Adipose tissue (tissue), 3 donors: ENCODE data around the gene HK1. TPM values are rescaled to one million over a fixed set of nuclear protein-coding genes. Genes with fewer than 3 reads are reported as not detected.

ENCODE experiments used
- H3K27ac ChIP-seq: one replicate; pipeline ENCODE4 v1.5.1; 2013; ENCODE audit warnings: low read depth, low read length
- WGBS, 3 donors: extraction: QIAGEN DNeasy Blood & Tissue Kit; methylation state at CpG; one replicate each; pipeline ENCODE4 v1.1.7; 2013; 5-methylcytosine and 5-hydroxymethylcytosine counted together
- polyA plus RNA-seq, 3 donors: library from polyadenylated mRNA; stranded (reverse); fragments of 200-250 nt; gene quantifications; one replicate each; pipeline ENCODE4 v1.2.3, GENCODE V29; 2013
- donor health status: healthy with polysubstance abuse.
- donor health status: Bipolar disorder and iron deficiency.
- donor health status: healthy.

HK1 gene
- polyA plus RNA-seq: 10 to 100 TPM; 12.2 to 52.5 (median 29.6) TPM

DNA sequence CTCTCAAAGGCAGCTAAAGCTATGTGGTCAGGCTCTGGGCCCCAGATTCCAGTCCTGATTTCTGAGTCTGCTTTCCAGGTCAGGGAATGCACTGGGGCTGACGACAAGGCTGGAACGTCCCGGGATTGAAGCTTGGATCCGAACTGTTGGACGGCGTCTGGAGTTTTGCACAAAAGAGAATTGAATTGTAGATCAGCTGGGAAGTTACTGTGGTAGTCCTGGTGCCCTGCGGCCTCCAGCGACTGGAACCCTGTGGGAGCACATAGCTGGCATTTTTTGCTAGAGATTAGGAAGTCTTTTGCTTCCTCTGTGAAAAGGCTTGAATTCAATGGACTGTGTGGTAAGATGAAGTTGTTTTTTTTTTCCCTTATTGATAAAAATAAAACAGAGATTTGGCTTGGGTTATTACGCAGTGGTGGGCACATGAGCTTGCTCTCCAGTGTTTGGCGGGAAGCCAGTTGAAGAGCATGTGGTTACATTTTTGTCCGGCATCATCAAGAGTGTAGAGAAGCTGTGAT lies at the start of gene HK1:
HK1 (plus strand) TSS at position 51 of the 518 bp plus-strand sequence.
- 37 to 58% (median 56%) methylated on average over 11 of the region's 11 CpGs for WGBS, 3 donors
- no peak within 1 kb of the TSS for H3K27ac ChIP-seq

DNA sequence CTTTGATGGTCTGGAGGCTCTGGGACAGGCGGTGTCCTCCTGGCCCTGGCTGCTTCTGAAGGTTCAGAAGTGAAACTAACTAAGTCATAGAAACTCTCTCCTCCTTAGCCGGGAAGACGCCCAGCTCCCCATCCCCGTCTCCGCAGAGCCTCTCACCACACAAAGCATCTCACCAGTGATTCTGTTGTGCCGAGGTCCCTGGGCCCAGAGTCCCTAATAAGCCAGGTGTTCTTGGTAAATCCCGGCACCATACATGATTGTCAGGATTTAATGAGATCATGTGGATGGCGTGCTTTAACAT lies 48.7 kb upstream of the HK1 start:
- 58 to 86% (median 60%) methylated on average over 8 of the region's 8 CpGs for WGBS, 3 donors
- no peak overlapping the region for H3K27ac ChIP-seq

- 52 to 64% (median 61%) methylated on average over 5 of the region's 5 CpGs for WGBS, 3 donors
These were observed 48.2 kb upstream of the HK1 start for GRCh38 chr10:69230128-69230527.

DNA sequence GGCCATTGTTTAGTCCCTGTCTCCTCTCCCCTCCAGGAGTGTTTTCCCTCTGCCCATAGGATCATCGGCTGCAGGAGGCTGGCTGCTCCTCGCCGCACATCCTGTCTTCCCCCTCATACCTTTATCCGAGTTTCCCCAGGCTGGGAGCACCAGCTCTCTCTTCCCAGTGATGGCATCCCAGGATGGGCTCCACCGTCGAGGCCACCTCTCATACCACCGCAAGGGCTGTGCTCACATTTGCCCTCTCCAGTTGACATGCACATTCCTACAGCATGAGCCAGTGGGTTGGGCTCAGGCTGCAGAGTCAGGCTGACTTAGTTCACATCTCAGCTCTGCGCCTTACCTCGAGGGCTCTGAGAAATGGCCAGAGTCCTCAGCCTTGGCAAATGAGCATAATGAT lies 46.0 kb upstream of the HK1 start:
- 82 to 89% (median 87%) methylated on average over 9 of the region's 9 CpGs for WGBS, 3 donors
- H3K27ac ChIP-seq: no peak overlapping the region

More at GRCh38 chr10:69230128-69230527, 48.2 kb upstream of the HK1 start:
- H3K27ac ChIP-seq: no peak overlapping the region

- 78 to 89% (median 88%) methylated on average over 22 of the region's 22 CpGs for WGBS, 3 donors
- no peak overlapping the region for H3K27ac ChIP-seq
These were observed 45.4 kb upstream of the HK1 start for GRCh38 chr10:69232736-69233480.

GRCh38 chr10:69234447-69234846 lies 43.8 kb upstream of the HK1 start:
- no peak overlapping the region for H3K27ac ChIP-seq
- 97 to 98% (median 97%) methylated on average over 3 of the region's 3 CpGs for WGBS, 3 donors

GRCh38 chr10:69237528-69238159 lies 40.7 kb upstream of the HK1 start:
- 20 to 31% (median 21%) methylated on average over 17 of the region's 17 CpGs for WGBS, 3 donors
- H3K27ac ChIP-seq: no peak overlapping the region

GRCh38 chr10:69239136-69239535 lies 39.2 kb upstream of the HK1 start:
- WGBS, 3 donors: 77 to 89% (median 83%) methylated on average over 5 of the region's 5 CpGs
- no peak overlapping the region for H3K27ac ChIP-seq

GRCh38 chr10:69239816-69240434 lies 38.4 kb upstream of the HK1 start:
- no peak overlapping the region for H3K27ac ChIP-seq
- 62 to 82% (median 64%) methylated on average over 6 of the region's 6 CpGs for WGBS, 3 donors

DNA sequence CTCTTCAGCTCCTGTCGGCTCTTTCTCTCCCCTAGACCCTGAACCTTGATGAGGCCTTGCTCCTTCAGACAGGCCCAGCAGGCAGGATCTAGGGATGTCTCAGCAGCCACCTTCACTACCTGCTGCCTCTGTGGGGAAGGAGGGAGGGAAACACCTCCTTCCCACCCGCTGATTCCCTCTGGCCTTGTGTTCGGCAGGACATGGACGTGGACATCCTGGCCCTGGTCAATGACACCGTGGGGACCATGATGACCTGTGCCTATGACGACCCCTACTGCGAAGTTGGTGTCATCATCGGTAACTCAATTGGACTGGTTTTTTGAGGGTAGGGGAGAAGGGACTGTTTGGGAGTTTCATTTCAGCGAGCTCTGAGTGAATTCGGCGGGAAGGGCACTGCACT lies 37.8 kb upstream of the HK1 start:
- 84 to 95% (median 93%) methylated on average over 11 of the region's 11 CpGs for WGBS, 3 donors
- H3K27ac ChIP-seq: no peak overlapping the region

DNA sequence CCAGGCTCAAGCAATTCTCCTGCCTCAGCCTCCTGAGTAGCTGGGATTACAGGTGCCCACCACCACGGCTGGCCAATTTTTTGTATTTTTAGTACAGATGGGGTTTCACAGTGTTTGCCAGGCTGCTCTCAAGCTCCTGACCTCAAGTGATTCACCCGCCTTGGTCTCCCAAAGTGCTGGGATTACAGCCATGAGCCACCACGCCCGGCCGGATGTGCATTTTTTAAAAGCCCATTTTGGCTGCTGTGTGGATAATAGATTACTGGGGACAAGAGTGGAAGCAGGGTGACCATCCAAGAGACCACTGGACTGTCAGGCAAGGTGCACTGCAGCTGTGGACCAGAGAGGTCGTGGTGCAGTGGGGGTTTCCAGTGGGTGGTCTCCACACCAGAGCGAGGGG lies 36.7 kb upstream of the HK1 start:
- 72 to 74% (median 73%) methylated on average over 7 of the region's 7 CpGs for WGBS, 3 donors
- no peak overlapping the region for H3K27ac ChIP-seq

- 75 to 90% (median 85%) methylated on average over 11 of the region's 11 CpGs for whole genome bisulfite sequencing, 3 donors
- no peak overlapping the region for H3K27ac ChIP-seq
These were observed 36.0 kb upstream of the HK1 start for GRCh38 chr10:69242040-69242851.

GRCh38 chr10:69242852-69243212 lies 35.5 kb upstream of the HK1 start:
- WGBS, 3 donors: 79 to 81% (median 80%) methylated on average over 5 of the region's 5 CpGs

GRCh38 chr10:69243817-69244216 lies 34.5 kb upstream of the HK1 start:
- no peak overlapping the region for H3K27ac ChIP-seq
- 74 to 96% (median 95%) methylated on average over 10 of the region's 10 CpGs for WGBS, 3 donors

More at GRCh38 chr10:69242852-69243212, 35.5 kb upstream of the HK1 start:
- H3K27ac ChIP-seq: no peak overlapping the region

DNA sequence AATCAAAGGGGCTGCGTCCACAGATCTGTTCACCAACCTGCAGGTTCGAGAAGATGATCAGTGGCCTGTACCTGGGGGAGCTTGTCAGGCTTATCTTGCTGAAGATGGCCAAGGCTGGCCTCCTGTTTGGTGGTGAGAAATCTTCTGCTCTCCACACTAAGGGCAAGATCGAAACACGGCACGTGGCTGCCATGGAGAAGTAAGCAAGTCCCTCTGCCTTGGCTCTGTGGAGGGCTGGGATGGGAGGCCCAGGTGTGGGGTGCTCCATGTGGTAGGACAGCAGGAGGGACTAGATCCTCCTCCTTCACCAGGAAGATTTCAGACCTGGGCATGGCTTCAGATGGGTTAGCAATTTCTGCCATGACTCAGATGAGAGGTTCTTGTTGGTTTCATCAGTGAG lies 32.3 kb upstream of the HK1 start:
- no peak overlapping the region for H3K27ac ChIP-seq
- 89 to 94% (median 90%) methylated on average over 5 of the region's 5 CpGs for WGBS, 3 donors

DNA sequence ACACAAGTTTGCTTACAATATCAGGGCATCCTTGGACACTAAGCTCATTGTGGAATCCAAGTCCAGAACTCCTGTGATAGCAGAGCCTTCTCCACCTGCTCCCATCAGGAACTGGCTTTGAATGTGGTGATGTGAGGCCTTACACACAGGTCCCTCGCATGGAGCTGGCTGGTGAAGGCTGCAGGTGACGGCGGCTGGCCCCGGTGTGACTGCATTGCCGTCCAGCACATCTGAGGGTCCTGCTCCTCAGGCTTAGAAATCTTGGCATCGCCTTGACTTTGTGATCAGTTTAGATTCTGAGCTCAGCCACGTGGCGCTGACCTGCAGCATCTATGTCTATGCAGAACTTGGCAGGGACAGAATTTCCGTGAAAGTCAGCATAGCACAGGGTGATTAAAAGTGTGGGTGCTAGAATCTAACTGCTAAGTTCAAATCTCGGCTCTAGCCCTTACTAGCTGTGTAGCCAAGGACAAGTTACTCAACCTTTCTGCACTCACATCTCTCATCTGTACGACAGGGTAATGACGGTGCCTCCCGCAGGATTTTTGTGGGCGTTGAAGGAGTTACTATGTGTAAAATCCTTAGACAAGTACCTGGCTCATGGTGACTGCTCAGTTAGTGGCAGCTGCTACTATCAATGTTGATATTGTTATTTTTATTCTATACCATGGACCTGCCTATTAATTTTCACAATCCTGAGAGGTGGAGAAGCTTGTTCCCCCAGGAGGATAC lies 31.5 kb upstream of the HK1 start:
- 75 to 87% (median 84%) methylated on average over 14 of the region's 14 CpGs for WGBS, 3 donors
- no peak overlapping the region for H3K27ac ChIP-seq

DNA sequence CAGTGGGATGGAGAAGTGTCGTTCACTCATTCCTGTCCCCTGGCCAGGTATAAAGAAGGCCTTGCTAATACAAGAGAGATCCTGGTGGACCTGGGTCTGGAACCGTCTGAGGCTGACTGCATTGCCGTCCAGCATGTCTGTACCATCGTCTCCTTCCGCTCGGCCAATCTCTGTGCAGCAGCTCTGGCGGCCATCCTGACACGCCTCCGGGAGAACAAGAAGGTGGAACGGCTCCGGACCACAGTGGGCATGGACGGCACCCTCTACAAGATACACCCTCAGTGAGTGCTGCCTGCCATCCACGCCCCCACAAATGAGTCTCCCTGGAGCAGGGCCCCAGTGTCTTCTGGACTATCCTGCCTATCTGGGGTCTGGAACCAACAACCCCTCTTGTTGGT lies 31.0 kb upstream of the HK1 start:
- no peak overlapping the region for H3K27ac ChIP-seq
- WGBS, 3 donors: 88 to 95% (median 94%) methylated on average over 13 of the region's 13 CpGs

- H3K27ac ChIP-seq: no peak overlapping the region
- 78 to 88% (median 87%) methylated on average over 24 of the region's 24 CpGs for WGBS, 3 donors
These were observed 30.1 kb upstream of the HK1 start for GRCh38 chr10:69248117-69248730.
